ENCODE data around the gene SLX9.
"Not testable (repeated sequence)": the region's sequence is repeated elsewhere in the genome, so short reads cannot be mapped to it uniquely, and the experiment has no call there.

Gene SLX9

GRCh38 chr21:44976556-44977393, 36.9 kb downstream of the SLX9 start:
- not testable (repeated sequence) for DNase-seq (ENCODE audit: low read depth in 3 of 3)

GRCh38 chr21:44977616-44978340, 37.9 kb downstream of the SLX9 start:
- DNase-seq (ENCODE audit: low read depth in 3 of 3), result no peak

GRCh38 chr21:44979687-44980561, 40.1 kb downstream of the SLX9 start:
- DNase-seq (ENCODE audit: low read depth in 3 of 3), result no peak

GRCh38 chr21:44980562-44981489, 41.0 kb downstream of the SLX9 start:
- DNase-seq (ENCODE audit: low read depth in 3 of 3), result no peak

- no peak for DNase-seq (ENCODE audit: low read depth in 3 of 3)
Measured at GRCh38 chr21:44982558-44983250, 42.9 kb downstream of the SLX9 start.

GRCh38 chr21:44983421-44984206, 43.8 kb downstream of the SLX9 start:
- no peak for DNase-seq (ENCODE audit: low read depth in 3 of 3)

- no peak for DNase-seq (ENCODE audit: low read depth in 3 of 3)
Measured at GRCh38 chr21:44984428-44984791, 44.6 kb downstream of the SLX9 start.

GRCh38 chr21:44984792-44985440, 45.1 kb downstream of the SLX9 start:
- DNase-seq (ENCODE audit: low read depth in 3 of 3), result no peak

GRCh38 chr21:44985441-44986401, 45.9 kb downstream of the SLX9 start:
- no peak for DNase-seq (ENCODE audit: low read depth in 3 of 3)

GRCh38 chr21:44986471-44987291, 46.9 kb downstream of the SLX9 start:
- no peak for DNase-seq (ENCODE audit: low read depth in 3 of 3)

GRCh38 chr21:44987301-44987885, 47.6 kb downstream of the SLX9 start:
- no peak for DNase-seq (ENCODE audit: low read depth in 3 of 3)

- no peak for DNase-seq (ENCODE audit: low read depth in 3 of 3)
Measured at GRCh38 chr21:44987886-44988606, 48.2 kb downstream of the SLX9 start.

GRCh38 chr21:44988607-44989536, 49.0 kb downstream of the SLX9 start:
- DNase-seq (ENCODE audit: low read depth in 3 of 3), result no peak

- no peak for DNase-seq (ENCODE audit: low read depth in 3 of 3)
Measured at GRCh38 chr21:44989537-44989886, 49.7 kb downstream of the SLX9 start.

Data from stimulated activated CD4-positive, alpha-beta T cell treated with anti-CD3 and anti-CD28 coated beads, TNF-alpha, amount 100 ng/mL, for 4 hours (primary cell).